ENCODE results near the gene IRGQ.
A peak's percentile ranks its signal among the peaks of the same experiment; 100 is the strongest.
"Not testable (repeated sequence)": the region's sequence is repeated elsewhere in the genome, so short reads cannot be mapped to it uniquely, and the experiment has no call there.

IRGQ gene

GRCh38 chr19:43575156-43575950 lies 20.6 kb downstream of the IRGQ start, which contains the start of the genes PINLYP and XRCC1:
Gene PINLYP (plus strand): TSS chr19:43575801. CDS start chr19:43577192, 1,391 bp downstream.
Gene XRCC1 (minus strand): TSS chr19:43575527. CDS start chr19:43575458, 69 bp downstream.
- DNase-seq = peak; percentile 32 to 98 (median 94)

- DNase-seq = peak in 4 of 51 donors; percentile 4 to 19 (median 12)
These were observed 21.3 kb downstream of the IRGQ start for GRCh38 chr19:43574424-43575155.

- no peak for DNase-seq
These were observed 23.8 kb downstream of the IRGQ start for GRCh38 chr19:43572171-43572588.

GRCh38 chr19:43570174-43570791 lies 25.7 kb downstream of the IRGQ start:
- no peak for DNase-seq

- DNase-seq = no peak
These were observed 26.3 kb downstream of the IRGQ start for GRCh38 chr19:43569657-43570056.

- DNase-seq = peak in 2 of 51 donors; percentile 6 to 9
These were observed 31.1 kb downstream of the IRGQ start for GRCh38 chr19:43564800-43565199.

GRCh38 chr19:43563816-43564457 lies 32.0 kb downstream of the IRGQ start:
- DNase-seq = no peak

- DNase-seq = peak in 45 of 51 donors; percentile 6 to 73 (median 42)
These were observed 33.2 kb downstream of the IRGQ start for GRCh38 chr19:43562698-43563241.

GRCh38 chr19:43562226-43562697 lies 33.7 kb downstream of the IRGQ start:
- no peak for DNase-seq

- DNase-seq = no peak
These were observed 34.6 kb downstream of the IRGQ start for GRCh38 chr19:43561139-43561970.

- no peak for DNase-seq
These were observed 35.2 kb downstream of the IRGQ start for GRCh38 chr19:43560687-43561086.

- peak in 47 of 51 donors; percentile 3 to 81 (median 49) for DNase-seq
These were observed 40.7 kb downstream of the IRGQ start for GRCh38 chr19:43555185-43555770.

GRCh38 chr19:43554317-43554895 lies 41.5 kb downstream of the IRGQ start:
- DNase-seq = no peak

- no peak for DNase-seq
These were observed 42.3 kb downstream of the IRGQ start for GRCh38 chr19:43553656-43554055.

GRCh38 chr19:43552616-43553015 lies 43.3 kb downstream of the IRGQ start:
- DNase-seq = no peak

- no peak for DNase-seq
These were observed 43.8 kb downstream of the IRGQ start for GRCh38 chr19:43552198-43552450.

GRCh38 chr19:43551399-43552197 lies 44.3 kb downstream of the IRGQ start:
- no peak for DNase-seq

GRCh38 chr19:43548706-43549105 lies 47.2 kb downstream of the IRGQ start:
- no peak for DNase-seq

GRCh38 chr19:43547926-43548325 lies 48.0 kb downstream of the IRGQ start:
- DNase-seq = not testable (repeated sequence)
